Endodermal cell (in vitro differentiated cells): ENCODE data around the gene GCN1. TPM values are rescaled to one million over a fixed set of nuclear protein-coding genes. Genes with fewer than 3 reads are reported as not detected.

ENCODE experiments used
- DNase-seq: peaks from one replicate; pipeline ENCODE4 v3.0.0-alpha.2; 2017
- H3K27ac ChIP-seq: 2 replicates; pipeline ENCODE4 v1.5.1; 2013; ENCODE audit warnings: mild to moderate bottlenecking, low read depth, low read length, moderate library complexity
- H3K27me3 ChIP-seq: 2 replicates; pipeline ENCODE4 v1.6.1; 2013; ENCODE audit warnings: mild to moderate bottlenecking, low read length, moderate library complexity; ENCODE audit not compliant: insufficient read depth, control insufficient read depth, poor library complexity, severe bottlenecking
- H3K36me3 ChIP-seq: 2 replicates; pipeline ENCODE4 v1.7.0; 2013; ENCODE audit warnings: mild to moderate bottlenecking, low read length, moderate library complexity; ENCODE audit not compliant: control insufficient read depth, insufficient read depth
- H3K4me1 ChIP-seq: one replicate; pipeline ENCODE4 v1.7.0; 2013; ENCODE audit warnings: low read length; ENCODE audit not compliant: control insufficient read depth, insufficient read depth
- H3K4me3 ChIP-seq: 2 replicates; pipeline ENCODE4 v1.5.1; 2013; ENCODE audit warnings: mild to moderate bottlenecking, low read length, moderate library complexity
- H3K9ac ChIP-seq: 2 replicates; pipeline ENCODE4 v1.6.1; 2013; ENCODE audit warnings: mild to moderate bottlenecking, low read length, moderate library complexity; ENCODE audit not compliant: poor library complexity, severe bottlenecking; ENCODE audit errors: extremely low read depth
- H3K9me3 ChIP-seq: 2 replicates; pipeline ENCODE4 v1.6.1; 2013; ENCODE audit warnings: mild to moderate bottlenecking, low read length, moderate library complexity; ENCODE audit not compliant: control insufficient read depth
- H3K27ac Mint-ChIP-seq: 2 replicates; pipeline ENCODE4 v1.8.0; 2020; ENCODE audit warnings: mixed read lengths
- H3K27me3 Mint-ChIP-seq: 2 replicates; pipeline ENCODE4 v1.8.0; 2021; ENCODE audit warnings: mild to moderate bottlenecking, mixed read lengths; ENCODE audit not compliant: insufficient read depth
- H3K36me3 Mint-ChIP-seq: 2 replicates; pipeline ENCODE4 v1.8.0; 2020; ENCODE audit warnings: low read depth, mixed read lengths
- H3K4me1 Mint-ChIP-seq: 2 replicates; pipeline ENCODE4 v1.8.0; 2020; ENCODE audit warnings: mixed read lengths
- H3K4me3 Mint-ChIP-seq: 2 replicates; pipeline ENCODE4 v1.8.0; 2020; ENCODE audit warnings: mild to moderate bottlenecking, moderate library complexity, mixed read lengths
- H3K9me3 Mint-ChIP-seq: 2 replicates; pipeline ENCODE4 v1.8.0; 2020; ENCODE audit warnings: mild to moderate bottlenecking, mixed read lengths
- WGBS, 2 experiments: methylation state at CpG; one replicate each; pipeline versions ENCODE4 v1.1.5 to v1.1.7; 2013; ENCODE audit warnings: missing lambda C conversion rate in 2 of 2, mixed read lengths in 1 of 2; ENCODE audit not compliant: insufficient coverage in 1 of 2, insufficient read length in 1 of 2; 5-methylcytosine and 5-hydroxymethylcytosine counted together
- total RNA-seq, 2 donors: library from RNA; stranded (reverse); fragmentation: NEBNext Ultra II Directional in 1 of 2; extraction: Animal tissue kit (Norgen Biotek cat#: 25700) in 1 of 2; gene quantifications; 2 replicates in 1 of 2; 3 replicates in 1 of 2; pipeline ENCODE4 v1.2.1, GENCODE V29; 2021
- TF ChIP-seq, protein P1 (sequence below): fragments of 200-600 bp; sonication (generic); conservative IDR thresholded peaks from 2 replicates; pipeline ENCODE4 v1.5.0; 2021; ENCODE audit warnings: antibody characterized with exemption, mild to moderate bottlenecking

GCN1 gene
- total RNA-seq, 2 donors from 2014 or later, result 133 to 143 TPM

DNA sequence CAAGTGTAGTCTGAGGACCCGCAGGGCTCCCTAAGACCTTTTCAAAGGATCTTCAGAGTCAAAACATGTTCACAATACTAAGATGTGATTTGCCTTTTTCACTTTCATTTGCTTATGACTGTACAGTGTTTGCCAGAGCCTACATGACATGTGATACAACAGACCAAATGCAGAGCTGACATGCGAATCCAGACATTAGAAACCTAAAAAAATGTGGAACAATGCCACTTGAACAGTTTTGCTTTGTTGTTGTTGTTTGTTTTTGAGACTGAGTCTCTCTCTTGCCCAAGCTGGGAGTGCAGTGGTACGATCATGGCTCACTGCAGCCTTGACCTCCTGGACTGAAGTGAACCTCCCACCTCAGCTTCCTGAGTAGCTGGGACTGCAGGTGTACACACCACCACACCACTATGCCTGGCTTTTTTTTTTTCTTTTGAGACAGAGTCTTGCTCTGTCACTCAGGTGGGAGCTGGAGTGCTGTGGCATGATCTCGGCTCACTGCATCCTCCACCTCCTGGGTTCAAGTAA, 72.7 kb downstream of the GCN1 start:
- no peak overlapping the region for H3K27ac Mint-ChIP-seq
- Histone ChIP-seq H3K27me3 (no peaks in the 10 kb centered on the region), H3K9ac (no peak overlapping the region), H3K27ac (no peak overlapping the region), H3K4me3 (no peak overlapping the region), H3K9me3 (no peaks in the 10 kb centered on the region), H3K4me1 (peaks cover 10% of the 10 kb centered on the region), H3K36me3 (peaks cover 14% of the 10 kb centered on the region)
- H3K4me3 Mint-ChIP-seq, result no peak overlapping the region
- peaks cover 19% of the 10 kb centered on the region for H3K4me1 Mint-ChIP-seq
- no peaks in the 10 kb centered on the region for H3K27me3 Mint-ChIP-seq
- DNase-seq, result no peak
- H3K9me3 Mint-ChIP-seq, result no peaks in the 10 kb centered on the region
- 84 to 92% methylated on average over 3 to 4 of the region's 4 CpGs for WGBS, 2 experiments
- peaks cover 15% of the 10 kb centered on the region for H3K36me3 Mint-ChIP-seq
- TF ChIP-seq, protein P1, sequence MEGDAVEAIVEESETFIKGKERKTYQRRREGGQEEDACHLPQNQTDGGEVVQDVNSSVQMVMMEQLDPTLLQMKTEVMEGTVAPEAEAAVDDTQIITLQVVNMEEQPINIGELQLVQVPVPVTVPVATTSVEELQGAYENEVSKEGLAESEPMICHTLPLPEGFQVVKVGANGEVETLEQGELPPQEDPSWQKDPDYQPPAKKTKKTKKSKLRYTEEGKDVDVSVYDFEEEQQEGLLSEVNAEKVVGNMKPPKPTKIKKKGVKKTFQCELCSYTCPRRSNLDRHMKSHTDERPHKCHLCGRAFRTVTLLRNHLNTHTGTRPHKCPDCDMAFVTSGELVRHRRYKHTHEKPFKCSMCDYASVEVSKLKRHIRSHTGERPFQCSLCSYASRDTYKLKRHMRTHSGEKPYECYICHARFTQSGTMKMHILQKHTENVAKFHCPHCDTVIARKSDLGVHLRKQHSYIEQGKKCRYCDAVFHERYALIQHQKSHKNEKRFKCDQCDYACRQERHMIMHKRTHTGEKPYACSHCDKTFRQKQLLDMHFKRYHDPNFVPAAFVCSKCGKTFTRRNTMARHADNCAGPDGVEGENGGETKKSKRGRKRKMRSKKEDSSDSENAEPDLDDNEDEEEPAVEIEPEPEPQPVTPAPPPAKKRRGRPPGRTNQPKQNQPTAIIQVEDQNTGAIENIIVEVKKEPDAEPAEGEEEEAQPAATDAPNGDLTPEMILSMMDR, result no peak

DNA sequence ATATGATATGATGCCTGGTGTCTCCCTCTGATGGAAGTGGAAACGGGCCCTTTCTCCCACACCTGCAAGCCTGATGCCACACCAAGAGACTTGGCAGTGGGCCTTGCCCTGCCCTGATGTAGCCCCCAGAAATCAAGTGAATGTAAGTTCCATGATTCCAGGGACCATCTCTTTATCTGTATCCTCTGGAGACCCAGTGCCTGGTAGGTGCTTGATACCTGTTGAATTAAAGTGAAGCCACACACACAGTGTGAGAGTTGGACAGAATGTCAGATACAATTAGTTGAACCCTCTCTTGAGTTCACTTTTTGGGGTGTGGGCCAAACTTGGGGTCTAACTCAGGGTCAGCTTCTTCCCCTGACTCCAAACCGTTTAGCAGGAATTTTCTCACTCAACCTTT, 73.2 kb downstream of the GCN1 start:
- H3K27ac Mint-ChIP-seq, result no peak overlapping the region
- peaks cover 19% of the 10 kb centered on the region for H3K4me1 Mint-ChIP-seq
- H3K27ac ChIP-seq, result no peak overlapping the region

GRCh38 chr12:120119271-120119973, 75.1 kb downstream of the GCN1 start:
- peaks cover 32% of the 10 kb centered on the region for H3K4me1 Mint-ChIP-seq
- peaks cover 6% of the 10 kb centered on the region for H3K36me3 Mint-ChIP-seq
- WGBS, 2 experiments, result 88 to 92% methylated on average over 6 to 9 of the region's 9 CpGs
- no peak overlapping the region for H3K4me3 Mint-ChIP-seq
- Histone ChIP-seq H3K9me3 (no peaks in the 10 kb centered on the region), H3K27ac (no peak overlapping the region), H3K4me3 (no peak overlapping the region), H3K27me3 (no peaks in the 10 kb centered on the region), H3K4me1 (peaks cover 10% of the 10 kb centered on the region), H3K9ac (no peak overlapping the region), H3K36me3 (peaks cover 4% of the 10 kb centered on the region)
- no peaks in the 10 kb centered on the region for H3K9me3 Mint-ChIP-seq
- TF ChIP-seq, protein P1, result no peak
- no peak overlapping the region for H3K27ac Mint-ChIP-seq
- DNase-seq, result no peak
- H3K27me3 Mint-ChIP-seq, result no peaks in the 10 kb centered on the region

More for the DNA sequence above, 73.2 kb downstream of the GCN1 start:
- Mint-ChIP-seq H3K36me3 (peaks cover 10% of the 10 kb centered on the region), H3K27me3 (no peaks in the 10 kb centered on the region), H3K4me3 (no peak overlapping the region), H3K9me3 (no peaks in the 10 kb centered on the region)
- TF ChIP-seq, protein P1, result no peak
- Histone ChIP-seq H3K9ac (no peak overlapping the region), H3K4me3 (no peak overlapping the region), H3K27me3 (no peaks in the 10 kb centered on the region), H3K9me3 (no peaks in the 10 kb centered on the region), H3K36me3 (peaks cover 10% of the 10 kb centered on the region), H3K4me1 (peaks cover 10% of the 10 kb centered on the region)
- WGBS, 2 experiments, result 83 to 100% methylated on average over 1 to 2 of the region's 2 CpGs
- DNase-seq, result no peak
